Panc1 (cell line): Measurements from ENCODE around the gene IL1R1.

ENCODE experiments used
- CTCF ChIP-seq: fragments of 450-650 bp; IDR thresholded peaks from 2 replicates; pipeline ENCODE4 v1.5.1; 2017; ENCODE audit warnings: mild to moderate bottlenecking
- POLR2AphosphoS5 ChIP-seq: IDR thresholded peaks from 2 replicates; pipeline ENCODE4 v1.6.1; 2012; ENCODE audit warnings: mild to moderate bottlenecking, low read depth, low read length, moderate library complexity

DNA sequence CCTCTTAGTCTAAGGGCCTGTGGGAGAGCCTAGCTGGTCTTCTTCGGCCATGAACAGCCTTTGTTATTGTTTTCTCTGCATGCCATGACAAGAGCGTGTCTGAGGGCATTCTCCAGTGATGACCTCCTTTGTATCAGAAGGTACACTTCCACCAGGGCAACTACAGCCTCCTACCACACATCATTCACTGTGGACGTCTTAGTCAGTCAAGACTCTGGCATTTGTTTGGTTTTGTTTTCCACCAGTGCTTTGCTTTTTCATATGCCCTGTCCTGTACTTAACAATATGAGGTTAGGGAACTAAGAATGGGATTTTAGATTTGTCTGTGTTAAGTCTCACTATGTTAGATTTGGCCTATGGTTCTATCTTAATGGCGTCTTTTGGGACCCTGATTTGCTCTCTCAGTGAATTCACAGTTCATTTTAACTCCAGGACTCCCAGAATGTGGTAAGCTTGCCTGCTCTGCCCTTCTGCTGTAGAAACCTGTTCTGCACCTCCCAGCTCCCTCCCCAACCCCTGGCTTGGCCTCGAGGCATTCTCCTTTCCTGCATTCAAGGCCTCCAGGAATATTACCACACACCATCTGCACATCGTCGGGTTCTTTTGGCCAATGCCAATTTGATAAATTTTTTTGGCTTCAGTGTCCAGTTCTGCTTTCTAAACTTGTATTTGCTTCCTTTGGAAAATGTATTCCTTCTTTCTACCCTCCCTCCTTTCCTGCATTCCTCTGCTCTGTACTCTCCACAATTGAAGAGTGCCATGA lies 42.8 kb upstream of the IL1R1 start:
- TF ChIP-seq CTCF (no peak), POLR2AphosphoS5 (no peak)
